NCI-H2107 treated with DMSO at 0.1 percent for 48 hours (cell line): ENCODE measurements around the gene SYCP3.

Source experiments
- DNase-seq: peaks from one replicate; lab custom pipeline; 2025; ENCODE audit not compliant: unreplicated experiment; lab: John Stamatoyannopoulos, UW

Gene SYCP3

DNA sequence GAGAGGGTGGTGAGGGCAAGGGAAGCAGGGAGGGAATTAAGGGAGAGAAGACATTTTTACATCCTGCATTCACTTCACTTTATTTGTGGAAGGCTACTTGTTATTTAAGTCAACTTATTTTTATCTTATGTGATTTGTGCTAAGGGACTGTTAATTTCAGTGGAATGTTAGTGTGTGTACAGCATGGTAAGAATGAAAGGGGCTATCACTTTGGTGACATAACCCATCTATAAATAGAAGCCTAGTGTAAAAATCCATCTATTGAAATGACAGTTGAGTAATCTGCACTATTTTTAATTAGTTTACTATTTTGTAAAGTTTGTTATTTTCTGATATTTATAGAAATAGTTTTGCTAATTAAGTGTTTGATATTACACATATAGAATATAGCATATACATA is 58.6 kb downstream of the SYCP3 start:
- DNase-seq, result no peak

- no peak for DNase-seq
Measured at GRCh38 chr12:101680240-101680639, 59.0 kb downstream of the SYCP3 start.
